ENCODE data around the gene FRYL.
"Not testable (repeated sequence)": the region's sequence is repeated elsewhere in the genome, so short reads cannot be mapped to it uniquely, and the experiment has no call there.

Gene FRYL

DNA sequence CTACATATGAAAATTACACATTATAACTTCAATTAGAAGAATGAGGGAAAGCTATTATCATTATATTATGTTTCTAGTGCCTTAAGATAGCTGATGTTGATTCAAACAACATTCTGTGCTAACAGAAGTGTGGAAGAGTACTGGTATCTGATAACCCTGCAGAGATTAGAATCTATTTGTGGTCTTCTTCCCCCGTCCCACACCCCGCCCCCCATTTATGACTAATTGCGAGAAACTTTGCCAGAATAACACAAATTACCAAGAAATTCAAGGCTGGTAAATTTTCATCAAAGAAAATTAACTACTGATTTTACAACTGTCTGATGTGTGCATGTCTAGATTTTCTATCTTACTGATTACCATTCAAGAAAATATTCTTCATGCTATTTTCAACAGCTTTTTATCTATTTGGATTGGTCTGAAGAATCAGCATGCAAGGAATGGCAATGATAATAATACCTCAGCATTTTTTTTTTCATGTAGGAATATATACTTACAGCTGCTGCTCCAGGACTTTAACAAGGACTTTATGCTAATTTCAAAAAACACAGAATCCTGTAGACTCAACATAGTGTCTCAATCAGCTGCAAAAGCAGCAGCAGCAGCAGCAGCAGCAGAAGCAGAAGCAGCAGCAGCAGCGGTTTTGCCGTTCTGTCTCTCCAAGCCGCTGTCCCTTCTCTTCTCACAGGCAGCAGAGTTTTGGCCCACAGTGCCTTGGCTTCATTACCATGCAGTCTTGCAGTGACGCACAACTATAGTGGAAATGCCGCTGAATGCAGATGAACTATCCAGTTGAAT lies 126.7 kb downstream of the FRYL start:
- DNase-seq: no peak

DNA sequence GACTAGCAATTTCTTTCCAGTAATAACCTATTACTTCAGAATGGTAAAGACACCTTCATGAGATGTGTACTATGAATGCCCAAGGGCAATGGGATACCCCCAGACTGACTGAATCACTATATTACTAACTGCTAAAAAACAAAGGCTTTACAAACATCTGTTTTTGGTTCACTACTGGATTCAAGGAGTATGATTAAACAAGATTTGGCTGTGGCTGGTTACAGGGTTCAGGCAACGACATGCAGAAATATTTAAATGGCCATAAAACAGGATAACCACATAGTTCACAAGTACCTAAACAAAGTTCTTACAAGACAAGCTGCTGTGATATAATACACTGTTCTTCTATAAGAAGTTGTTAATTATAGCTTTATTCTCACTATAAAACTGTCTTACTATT lies 128.2 kb downstream of the FRYL start:
- DNase-seq: no peak

GRCh38 chr4:48649505-48649904 lies 130.6 kb downstream of the FRYL start:
- no peak for DNase-seq

DNA sequence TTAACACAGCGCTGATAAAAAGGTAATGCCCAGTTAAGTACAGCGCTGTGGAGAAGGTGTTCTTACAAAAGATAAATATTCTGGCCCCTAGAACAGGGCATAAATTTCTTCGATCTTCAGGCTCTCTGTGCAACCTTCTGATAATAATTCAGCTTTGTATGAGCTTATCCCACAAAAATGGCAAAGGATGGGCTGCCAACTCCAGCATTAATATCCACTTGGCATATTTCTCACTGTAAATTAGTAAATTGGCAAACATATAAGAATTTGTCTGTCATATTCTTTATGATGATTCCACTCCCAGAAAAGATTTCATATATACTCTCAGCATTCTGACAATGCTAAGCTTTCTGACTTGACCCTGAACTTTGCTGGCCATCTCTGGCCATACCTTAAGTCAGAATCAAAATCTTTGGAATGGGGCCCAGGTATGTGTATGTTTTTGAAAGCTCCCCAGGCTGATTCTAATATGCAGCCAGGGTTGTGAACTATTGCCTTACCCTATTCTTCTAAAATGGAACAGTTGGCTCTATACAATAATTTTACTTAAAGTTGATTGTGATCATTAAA lies 134.8 kb downstream of the FRYL start:
- DNase-seq: no peak

DNA sequence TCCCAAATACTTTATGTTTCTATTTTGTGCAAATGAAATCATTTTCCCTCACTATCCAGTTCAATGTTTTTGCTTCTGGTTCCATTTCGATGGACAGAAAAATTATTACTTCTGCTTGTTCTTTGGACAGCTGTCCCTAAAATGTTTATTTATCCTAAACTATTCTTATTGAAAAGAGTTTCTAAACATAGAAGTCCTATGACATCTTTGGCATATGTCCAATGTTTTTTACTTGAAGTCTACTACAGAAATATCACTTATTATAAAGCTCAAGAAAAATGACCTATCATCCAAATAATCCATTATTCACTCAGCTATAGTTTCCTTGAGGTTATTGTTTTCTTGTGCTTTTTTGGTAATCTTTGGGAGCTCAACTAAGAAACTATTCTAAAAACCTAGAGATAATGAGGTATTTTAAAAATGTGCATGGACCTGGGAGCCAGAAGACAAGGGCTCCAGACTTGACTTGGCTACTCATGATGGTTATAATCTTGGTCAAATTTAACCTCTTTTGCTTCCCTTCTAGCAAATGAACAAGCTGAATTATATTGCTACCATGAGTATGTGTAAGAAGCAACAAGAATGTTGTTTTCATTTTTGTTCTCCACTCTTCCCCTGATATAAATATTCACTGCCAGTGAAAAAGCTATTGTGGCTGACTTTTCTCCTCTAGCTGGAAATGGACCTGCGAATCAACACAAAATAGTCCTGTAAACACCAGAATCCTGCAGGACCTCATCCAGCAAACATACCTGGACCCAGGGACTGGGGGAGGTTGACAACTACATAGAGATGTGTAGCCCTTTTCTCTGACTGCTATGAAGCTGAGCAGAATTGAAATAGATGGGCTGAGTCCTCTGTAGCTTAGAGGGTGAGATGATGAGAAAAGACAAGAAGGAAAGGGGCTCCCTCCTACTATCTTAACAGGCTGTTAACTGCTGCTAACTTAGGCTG lies 137.4 kb downstream of the FRYL start:
- no peak for DNase-seq

DNA sequence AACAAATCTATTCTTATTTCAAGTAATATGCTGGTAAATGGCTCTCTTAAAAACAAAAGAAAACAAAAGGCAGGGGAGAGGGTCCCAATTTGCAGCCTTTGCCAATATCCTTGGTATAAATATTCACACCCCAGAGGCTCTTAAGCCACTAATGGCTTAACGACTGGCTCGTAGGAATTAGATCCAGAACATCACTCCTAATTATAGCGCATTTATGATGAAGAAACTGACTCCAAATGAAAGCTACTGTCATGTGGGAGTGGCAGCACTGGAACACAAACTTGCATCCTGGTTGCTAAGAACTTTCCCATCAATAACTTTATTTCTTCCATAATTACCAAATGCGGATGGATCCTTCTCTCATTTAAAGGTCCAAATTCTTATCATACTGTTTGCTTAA lies 138.7 kb downstream of the FRYL start:
- no peak for DNase-seq

- no peak for DNase-seq
Measured at GRCh38 chr4:48640699-48641098, 139.4 kb downstream of the FRYL start.

DNA sequence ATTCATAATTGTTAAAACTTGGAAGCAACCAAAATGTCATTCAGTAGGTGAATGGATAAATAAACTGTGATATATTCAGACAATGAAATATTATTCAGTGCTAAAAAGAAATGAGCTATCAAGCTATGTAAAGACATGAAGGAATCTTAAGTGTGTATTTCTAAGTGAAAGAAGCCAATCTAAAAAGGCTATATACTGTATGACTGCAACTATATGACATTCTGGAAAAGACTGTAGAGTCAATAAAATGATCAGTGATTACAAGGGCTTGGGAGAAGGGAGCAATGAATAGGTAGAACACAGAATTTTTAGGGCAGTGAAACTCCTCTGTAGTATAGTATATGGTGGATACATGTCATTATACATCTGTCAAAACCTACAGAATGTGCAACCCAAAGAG lies 139.9 kb downstream of the FRYL start:
- no peak for DNase-seq

GRCh38 chr4:48639807-48640206 lies 140.3 kb downstream of the FRYL start:
- DNase-seq: no peak

- not testable (repeated sequence) for DNase-seq
Measured at GRCh38 chr4:48638586-48638985, 141.5 kb downstream of the FRYL start.

DNA sequence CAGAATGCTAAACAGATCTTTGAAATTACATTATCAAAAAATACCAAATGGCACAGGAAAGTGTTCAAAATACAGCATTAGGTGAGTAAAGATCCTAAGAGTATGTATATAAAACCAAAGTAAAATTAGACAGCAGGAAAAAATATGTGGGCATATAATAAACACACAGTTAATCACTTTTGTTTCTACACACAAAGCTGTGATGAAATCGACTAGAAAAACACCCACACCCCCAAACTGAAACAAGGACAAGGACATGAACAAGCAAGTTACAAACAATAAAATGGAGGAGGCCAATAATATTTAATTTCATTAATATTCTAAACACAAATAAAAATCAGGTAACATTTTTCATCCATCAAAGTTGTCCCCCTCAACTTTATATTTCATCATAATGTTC lies 143.2 kb downstream of the FRYL start:
- no peak for DNase-seq

GRCh38 chr4:48635980-48636379 lies 144.1 kb downstream of the FRYL start:
- DNase-seq: no peak

DNA sequence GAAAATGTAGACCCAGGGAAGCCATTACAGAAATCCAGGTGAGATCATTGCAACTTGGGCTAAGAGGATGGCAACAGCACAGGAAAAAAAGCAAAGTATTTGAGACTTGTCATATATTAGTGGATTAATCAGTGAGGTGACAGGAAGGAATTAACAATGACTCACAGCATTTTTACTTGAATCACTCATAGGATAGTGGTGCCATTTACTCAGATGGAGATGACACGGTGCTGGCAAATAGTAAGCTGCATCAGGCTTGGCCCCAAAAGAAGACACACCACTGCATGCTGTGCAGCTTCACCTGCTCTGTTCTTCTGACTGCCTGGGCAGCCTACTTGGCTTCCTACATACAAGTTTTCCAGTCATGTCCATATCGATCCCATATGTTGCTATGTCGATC lies 144.8 kb downstream of the FRYL start:
- no peak for DNase-seq

- no peak for DNase-seq
Measured at GRCh38 chr4:48634688-48635308, 145.3 kb downstream of the FRYL start.

GRCh38 chr4:48633657-48634056 lies 146.4 kb downstream of the FRYL start:
- DNase-seq: no peak

DNA sequence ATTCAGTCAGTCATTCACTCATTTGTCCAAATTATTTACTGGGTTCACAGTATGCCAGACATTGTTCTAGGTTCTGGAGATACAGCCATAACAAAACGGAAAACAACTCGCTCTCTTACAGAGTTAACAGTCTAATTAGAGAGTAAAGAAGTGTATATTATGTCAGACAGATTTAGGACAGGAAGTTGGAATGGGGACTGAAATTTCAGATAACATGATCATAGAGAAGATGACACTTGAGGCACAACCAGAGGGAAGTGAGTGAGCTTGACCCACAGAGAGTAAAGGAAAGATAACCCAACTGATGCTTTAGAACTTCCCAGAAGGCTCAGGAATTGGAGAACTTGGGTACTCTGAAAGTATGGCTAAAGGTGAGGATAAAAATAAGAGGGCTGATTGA lies 150.6 kb downstream of the FRYL start:
- no peak for DNase-seq

DNA sequence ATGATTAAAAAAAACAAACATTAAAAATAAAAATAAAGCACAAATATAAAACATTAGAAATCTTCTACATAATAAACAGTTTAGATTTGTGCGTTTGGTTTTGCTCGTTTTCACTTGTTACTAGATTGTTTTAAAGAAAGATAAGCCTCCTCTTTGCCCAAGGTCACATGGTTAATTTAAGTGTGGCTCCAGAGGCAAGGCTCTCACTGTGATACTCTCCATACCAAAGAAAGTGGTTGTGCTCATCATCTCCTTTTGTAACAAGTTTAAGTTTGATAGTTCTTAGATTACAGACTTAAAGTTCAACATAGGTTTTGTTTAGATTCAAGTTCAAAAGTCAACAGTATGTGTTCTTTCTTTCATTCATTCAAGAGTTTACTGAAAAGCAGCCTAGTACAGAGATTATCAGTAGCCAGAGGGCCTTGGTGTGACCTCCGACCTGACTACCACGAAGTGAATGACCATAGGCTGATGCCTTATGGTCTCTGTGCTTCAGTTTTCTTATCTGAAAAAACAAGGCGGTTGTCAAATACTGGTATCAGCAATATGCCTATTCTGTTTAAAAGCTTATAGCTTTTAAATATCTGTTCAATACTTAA lies 156.8 kb downstream of the FRYL start:
- no peak for DNase-seq

GRCh38 chr4:48620831-48621230 lies 159.2 kb downstream of the FRYL start:
- no peak for DNase-seq

- no peak for DNase-seq
Measured at GRCh38 chr4:48620093-48620492, 160.0 kb downstream of the FRYL start.

DNA sequence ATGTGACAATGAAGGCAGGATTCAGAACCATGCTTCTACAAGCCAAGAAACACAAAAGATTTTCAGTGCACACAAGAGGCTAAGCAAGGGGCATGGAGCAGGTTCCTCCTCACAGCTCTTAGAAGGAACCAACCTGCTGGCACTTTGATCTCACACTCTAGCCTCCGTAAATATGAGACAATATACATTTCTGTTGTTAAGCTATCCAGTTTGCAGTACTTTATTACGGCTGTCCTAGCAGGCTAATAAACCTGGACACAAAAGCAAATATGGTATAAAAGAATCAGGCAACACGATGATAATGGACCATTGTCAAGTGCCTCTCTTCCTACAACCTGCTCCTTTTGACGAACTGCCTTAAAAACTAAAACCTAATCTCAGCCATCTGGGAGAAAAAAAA lies 175.6 kb downstream of the FRYL start:
- DNase-seq: no peak

DNA sequence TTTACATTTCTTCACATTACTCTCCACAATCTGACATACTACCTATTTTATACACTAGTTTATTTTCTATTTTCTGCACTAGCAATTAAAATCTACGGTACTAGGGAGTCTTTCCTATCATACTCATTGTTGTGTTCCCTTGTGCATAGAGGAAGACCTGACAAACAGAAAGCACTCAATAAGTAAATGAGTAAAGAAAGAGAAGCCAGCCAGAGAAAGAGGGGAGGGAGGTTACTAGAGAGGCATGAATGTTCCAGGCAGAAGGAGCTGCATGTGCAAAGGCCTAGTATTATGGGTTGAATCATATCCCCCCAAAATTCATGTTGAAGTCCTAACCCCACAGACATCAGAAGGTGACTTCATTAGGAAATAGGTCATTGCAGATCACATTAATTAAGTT lies 176.0 kb downstream of the FRYL start:
- no peak for DNase-seq

DNA sequence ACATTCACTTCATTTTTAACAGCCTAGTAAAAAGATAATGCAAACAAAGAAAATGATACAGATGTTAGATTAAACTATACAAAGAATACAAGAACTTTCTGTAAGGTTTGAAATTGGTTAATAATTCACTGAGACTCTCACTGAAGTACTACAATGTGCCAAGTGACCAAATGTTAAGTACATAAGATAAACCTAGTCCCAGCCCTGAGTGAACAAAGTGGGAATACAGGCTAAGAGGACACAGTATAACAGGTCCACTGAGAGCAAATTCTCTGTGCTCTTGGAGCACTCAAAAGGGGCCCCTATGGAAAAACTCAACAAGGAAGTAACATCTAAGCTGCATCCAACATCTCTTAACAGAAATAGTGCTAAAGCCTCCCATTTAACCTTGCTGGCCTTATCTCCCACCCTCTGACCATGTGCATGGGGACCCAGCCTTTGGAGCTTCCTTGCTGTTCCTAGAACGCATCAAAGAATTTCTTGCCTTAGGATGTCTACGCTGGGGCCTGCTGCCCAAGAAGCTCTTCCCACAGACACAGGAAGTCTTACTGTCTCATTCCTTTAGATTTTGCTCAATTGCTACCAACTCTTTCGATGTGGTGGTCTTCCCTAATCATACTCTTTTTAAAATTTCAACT lies 176.6 kb downstream of the FRYL start:
- no peak for DNase-seq

Measured in NCI-H1694 (cell line).